Loucy (cell line): Measurements from ENCODE around the gene SLC25A26.

ENCODE experiments used
- H2AFZ ChIP-seq: fragments of 200-600 bp; sonication (generic); 2 replicates; pipeline ENCODE4 v1.6.0; 2016; ENCODE audit warnings: antibody characterized with exemption, mild to moderate bottlenecking, low read length, moderate library complexity
- H3F3A ChIP-seq: fragments of 200-600 bp; 2 replicates; pipeline ENCODE4 v1.6.0; 2016; ENCODE audit warnings: antibody characterized with exemption, low read depth, mild to moderate bottlenecking
- H3K27me3 ChIP-seq: fragments of 200-600 bp; sonication (generic); 2 replicates; pipeline ENCODE4 v1.6.1; 2014; ENCODE audit warnings: low read length, mild to moderate bottlenecking; ENCODE audit not compliant: insufficient read depth, poor library complexity, severe bottlenecking
- H3K36me3 ChIP-seq: fragments of 200-600 bp; sonication (generic); 2 replicates; pipeline ENCODE4 v1.6.1; 2016; ENCODE audit warnings: low read length; ENCODE audit not compliant: insufficient read depth
- H3K4me1 ChIP-seq: fragments of 200-600 bp; sonication (generic); 2 replicates; pipeline ENCODE4 v1.5.1; 2014; ENCODE audit warnings: low read length, mild to moderate bottlenecking; ENCODE audit not compliant: insufficient read depth, poor library complexity, severe bottlenecking
- H3K4me2 ChIP-seq: fragments of 200-600 bp; sonication (generic); 2 replicates; pipeline ENCODE4 v1.6.0; 2014; ENCODE audit warnings: antibody characterized with exemption, low read length, low read depth, mild to moderate bottlenecking; ENCODE audit not compliant: poor library complexity, severe bottlenecking
- H3K4me3 ChIP-seq: fragments of 200-600 bp; sonication (generic); 2 replicates; pipeline ENCODE4 v1.5.1; 2014; ENCODE audit warnings: low read length, mild to moderate bottlenecking, mixed read lengths; ENCODE audit not compliant: poor library complexity, severe bottlenecking
- H3K79me2 ChIP-seq: fragments of 200-600 bp; sonication (generic); 2 replicates; pipeline ENCODE4 v1.6.1; 2014; ENCODE audit warnings: low read length; ENCODE audit not compliant: insufficient read depth
- H3K9ac ChIP-seq: fragments of 200-600 bp; sonication (generic); 2 replicates; pipeline ENCODE4 v1.6.0; 2014; ENCODE audit warnings: mild to moderate bottlenecking, low read depth, low read length, moderate library complexity; ENCODE audit not compliant: poor library complexity, severe bottlenecking
- H3K9me2 ChIP-seq: fragments of 200-600 bp; sonication (generic); replicated peaks from 2 replicates; pipeline ENCODE4 v1.6.1; 2016; ENCODE audit warnings: low read depth, low read length, mixed read lengths
- H3K9me3 ChIP-seq: fragments of 200-600 bp; sonication (generic); 2 replicates; pipeline ENCODE4 v1.6.1; 2014; ENCODE audit warnings: mild to moderate bottlenecking, antibody characterized with exemption, low read length, low read depth; ENCODE audit not compliant: insufficient read depth
- H4K20me1 ChIP-seq: fragments of 200-600 bp; sonication (generic); 2 replicates; pipeline ENCODE4 v1.6.0; 2014; ENCODE audit warnings: antibody characterized with exemption, low read length, mild to moderate bottlenecking; ENCODE audit not compliant: insufficient read depth, poor library complexity, severe bottlenecking
- CTCF ChIP-seq: fragments of 200-600 bp; sonication (generic); conservative IDR thresholded peaks from 2 replicates; pipeline ENCODE4 v1.5.1; 2014; ENCODE audit warnings: mild to moderate bottlenecking, antibody characterized with exemption, low read length
- EZH2phosphoT487 ChIP-seq: fragments of 200-600 bp; IDR thresholded peaks from 2 replicates; pipeline ENCODE4 v1.6.1; 2018; ENCODE audit warnings: antibody characterized with exemption, mild to moderate bottlenecking, moderate library complexity, borderline replicate concordance

The SLC25A26 gene

GRCh38 chr3:66406163-66406562 is 185.4 kb downstream of the SLC25A26 start:
- no peak overlapping the region for H2AFZ ChIP-seq
- H3K4me2 ChIP-seq = no peak overlapping the region
- H3K4me3 ChIP-seq = no peak overlapping the region
- TF ChIP-seq CTCF = no peak
- TF ChIP-seq EZH2phosphoT487 = no peak
- peaks cover 92% of the 10 kb centered on the region; the same call in 1 of the 2 replicates for H3K36me3 ChIP-seq
- H3K79me2 ChIP-seq = peaks cover 11% of the 10 kb centered on the region; the same call in 1 of the 2 replicates
- H3K9me2 ChIP-seq = no peaks in the 10 kb centered on the region
- H4K20me1 ChIP-seq = peaks cover 6% of the 10 kb centered on the region
- H3K9ac ChIP-seq = no peak overlapping the region
- H3K9me3 ChIP-seq = no peaks in the 10 kb centered on the region
- peaks cover 6% of the 10 kb centered on the region for H3K4me1 ChIP-seq
- H3K27me3 ChIP-seq = no peaks in the 10 kb centered on the region
- H3F3A ChIP-seq = no peaks in the 10 kb centered on the region

DNA sequence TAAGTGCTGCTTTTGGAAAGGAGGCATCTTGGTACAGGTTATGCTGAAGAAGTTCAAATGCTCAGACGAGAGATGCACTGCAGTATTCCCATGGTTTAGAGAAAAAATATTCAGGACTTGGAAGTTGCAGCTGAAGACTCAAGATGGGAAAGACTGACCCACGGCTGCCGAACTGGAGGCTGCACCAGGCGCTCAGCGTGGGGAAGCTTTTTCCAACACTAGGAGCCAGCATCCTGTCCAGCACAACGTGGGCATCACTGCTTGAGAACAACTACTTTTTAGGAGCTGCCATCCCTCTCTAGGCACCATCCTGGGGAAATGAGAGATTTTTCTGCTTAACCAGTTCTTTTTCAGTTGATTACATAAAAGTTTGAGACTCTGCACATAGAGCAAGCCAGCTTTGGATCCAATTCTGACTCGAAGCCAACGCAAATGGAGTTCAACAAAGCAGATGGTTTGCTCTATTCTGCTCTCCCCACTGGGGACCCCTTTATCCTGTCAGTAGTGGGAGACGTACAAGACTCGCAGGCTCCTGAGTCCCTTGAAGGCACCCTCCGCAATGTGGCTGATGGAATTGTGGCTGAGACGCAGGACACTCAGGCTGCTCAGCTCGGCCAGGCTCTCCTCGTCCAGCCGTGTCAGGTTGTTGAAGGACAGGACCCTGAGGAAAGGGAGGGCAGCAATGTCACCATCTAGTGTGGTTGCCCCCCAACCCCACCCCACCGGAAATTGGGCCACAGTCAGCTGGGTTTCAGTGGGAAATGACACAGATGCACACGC is 186.2 kb downstream of the SLC25A26 start:
- no peak for TF ChIP-seq EZH2phosphoT487
- no peak for TF ChIP-seq CTCF
- Histone ChIP-seq H3K9ac (no peak overlapping the region), H3K9me3 (no peaks in the 10 kb centered on the region), H4K20me1 (peaks cover 6% of the 10 kb centered on the region), H3K79me2 (peaks cover 13% of the 10 kb centered on the region; the same call in 1 of the 2 replicates), H3K9me2 (no peaks in the 10 kb centered on the region), H3K4me3 (no peak overlapping the region), H3K4me1 (peaks cover 5% of the 10 kb centered on the region), H3K4me2 (no peak overlapping the region), H3K27me3 (no peaks in the 10 kb centered on the region), H3F3A (no peaks in the 10 kb centered on the region), H2AFZ (no peak overlapping the region), H3K36me3 (peaks cover 93% of the 10 kb centered on the region; the same call in 1 of the 2 replicates)

DNA sequence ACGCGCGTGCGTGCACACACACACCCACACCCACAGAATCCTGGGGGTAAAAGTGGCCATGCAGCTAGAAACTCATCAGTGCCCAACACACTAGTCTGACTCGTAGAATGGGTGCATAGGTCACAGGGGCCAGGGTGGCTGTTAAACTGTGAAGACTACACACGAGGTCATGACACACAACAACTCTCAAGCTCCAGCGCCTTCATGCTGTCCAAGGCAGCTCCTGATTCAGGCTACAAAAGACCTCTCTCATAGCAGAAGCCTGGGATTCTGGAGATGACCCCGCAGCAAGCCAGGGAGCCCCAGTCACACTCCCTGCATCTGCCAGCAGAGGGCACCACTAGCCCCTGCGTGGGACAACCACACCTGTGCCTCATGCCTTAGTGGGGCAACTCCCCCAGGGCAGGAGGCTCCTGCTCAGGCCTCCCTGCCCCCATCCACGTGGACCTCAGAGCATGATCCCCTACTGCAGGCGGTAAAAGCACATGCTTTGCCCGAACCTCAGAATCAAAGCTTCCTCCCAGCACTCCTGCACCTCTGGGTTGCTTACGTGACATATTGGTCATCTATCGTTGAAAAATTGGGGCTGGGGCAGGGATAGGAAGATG is 186.9 kb downstream of the SLC25A26 start:
- Histone ChIP-seq H3K36me3 (peaks cover 93% of the 10 kb centered on the region; the same call in 1 of the 2 replicates), H4K20me1 (peaks cover 6% of the 10 kb centered on the region), H3K4me3 (no peak overlapping the region), H2AFZ (no peak overlapping the region), H3K9me2 (no peaks in the 10 kb centered on the region), H3K79me2 (peaks cover 12% of the 10 kb centered on the region; the same call in 1 of the 2 replicates), H3K4me2 (no peak overlapping the region), H3K9ac (no peak overlapping the region), H3F3A (no peaks in the 10 kb centered on the region), H3K27me3 (no peaks in the 10 kb centered on the region), H3K4me1 (peaks cover 5% of the 10 kb centered on the region), H3K9me3 (no peaks in the 10 kb centered on the region)
- TF ChIP-seq EZH2phosphoT487 (no peak), CTCF (peak; percentile 98)
